Mucosa of descending colon (tissue), 3 donors: ENCODE data around the gene ZNF385B. TPM values are rescaled to one million over a fixed set of nuclear protein-coding genes. Genes with fewer than 3 reads are reported as not detected.

Source experiments
- ATAC-seq: fragments of 200-7000 bp; cut with Tn5 transposase; one replicate; pipeline ENCODE4 v1.9.1; 2020; ENCODE audit warnings: mild to moderate bottlenecking, moderate library complexity
- DNase-seq, 3 donors: peaks; one replicate each; pipeline ENCODE4 v3.0.0-alpha.2; 2020
- H3K36me3 ChIP-seq: fragments of 200-600 bp; one replicate; pipeline ENCODE4 v1.8.0; 2021; ENCODE audit warnings: low read depth, mild to moderate bottlenecking
- H3K4me1 ChIP-seq: fragments of 200-600 bp; one replicate; pipeline ENCODE4 v1.8.0; 2021; ENCODE audit warnings: low read depth, mild to moderate bottlenecking
- H3K4me3 ChIP-seq: fragments of 200-600 bp; one replicate; pipeline ENCODE4 v1.8.0; 2021; ENCODE audit warnings: mild to moderate bottlenecking
- H3K9me3 ChIP-seq: fragments of 200-600 bp; one replicate; pipeline ENCODE4 v1.8.0; 2021; ENCODE audit warnings: mild to moderate bottlenecking
- intact Hi-C, 2 donors: fragments of 100-400 bp; cut with DNase I in 1 of 2; cut with micrococcal nuclease in 1 of 2; formaldehyde crosslinking; loops; one replicate each; pipeline versions ENCODE4 v1.11.0 to v1.11.1; 2022; cut with DNase I, micrococcal nuclease
- total RNA-seq, 3 donors: library from RNA; stranded (reverse); fragmentation: NEBNext Ultra II Directional in 2 of 3; extraction: Animal tissue kit (Norgen Biotek cat#: 25700) in 2 of 3; gene quantifications; one replicate each; pipeline versions ENCODE4 v1.2.1 to v1.2.4, GENCODE V29; 2021 to 2023
- TF ChIP-seq, protein P1 (sequence below): fragments of 200-600 bp; IDR thresholded peaks from one replicate; pipeline ENCODE4 v1.8.0; 2022; ENCODE audit warnings: antibody characterized with exemption, mild to moderate bottlenecking
- donor health status: DM: no; HTN: no; CAD: no; lungs with moderate emphysema.
- donor health status: DM: no; HTN: no; CAD: no.
- donor health status: DM: no; HTN: yes; CAD: no.

ZNF385B gene
- total RNA-seq, 3 donors from 2014 or later = 1.2 to 2.2 (median 1.6) TPM

DNA sequence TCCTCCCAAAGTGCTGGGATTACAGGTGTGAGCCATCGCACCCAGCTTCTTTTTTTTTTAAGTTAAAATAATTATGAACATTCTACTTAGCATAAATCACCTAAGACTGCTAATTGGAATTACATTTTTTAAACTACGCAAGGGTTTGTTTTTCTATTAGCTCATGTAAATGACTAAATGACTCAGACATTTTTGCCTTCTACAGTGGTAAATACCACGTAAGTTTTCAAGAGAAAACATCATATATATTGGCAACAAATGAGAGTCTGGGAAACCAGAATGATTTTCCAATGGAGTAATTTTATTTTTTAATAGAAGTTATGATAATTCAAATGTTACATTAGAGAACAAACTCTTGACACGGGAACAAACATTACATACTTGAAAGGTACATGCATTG, 259.0 kb downstream of the ZNF385B start:
- Histone ChIP-seq H3K36me3 (no peaks in the 10 kb centered on the region), H3K4me3 (no peak overlapping the region), H3K9me3 (no peaks in the 10 kb centered on the region), H3K4me1 (no peaks in the 10 kb centered on the region)
- ATAC-seq = no peak
- TF ChIP-seq, protein P1, sequence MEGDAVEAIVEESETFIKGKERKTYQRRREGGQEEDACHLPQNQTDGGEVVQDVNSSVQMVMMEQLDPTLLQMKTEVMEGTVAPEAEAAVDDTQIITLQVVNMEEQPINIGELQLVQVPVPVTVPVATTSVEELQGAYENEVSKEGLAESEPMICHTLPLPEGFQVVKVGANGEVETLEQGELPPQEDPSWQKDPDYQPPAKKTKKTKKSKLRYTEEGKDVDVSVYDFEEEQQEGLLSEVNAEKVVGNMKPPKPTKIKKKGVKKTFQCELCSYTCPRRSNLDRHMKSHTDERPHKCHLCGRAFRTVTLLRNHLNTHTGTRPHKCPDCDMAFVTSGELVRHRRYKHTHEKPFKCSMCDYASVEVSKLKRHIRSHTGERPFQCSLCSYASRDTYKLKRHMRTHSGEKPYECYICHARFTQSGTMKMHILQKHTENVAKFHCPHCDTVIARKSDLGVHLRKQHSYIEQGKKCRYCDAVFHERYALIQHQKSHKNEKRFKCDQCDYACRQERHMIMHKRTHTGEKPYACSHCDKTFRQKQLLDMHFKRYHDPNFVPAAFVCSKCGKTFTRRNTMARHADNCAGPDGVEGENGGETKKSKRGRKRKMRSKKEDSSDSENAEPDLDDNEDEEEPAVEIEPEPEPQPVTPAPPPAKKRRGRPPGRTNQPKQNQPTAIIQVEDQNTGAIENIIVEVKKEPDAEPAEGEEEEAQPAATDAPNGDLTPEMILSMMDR = no peak
- DNase-seq = no peak
- intact Hi-C loops = no loop called here

DNA sequence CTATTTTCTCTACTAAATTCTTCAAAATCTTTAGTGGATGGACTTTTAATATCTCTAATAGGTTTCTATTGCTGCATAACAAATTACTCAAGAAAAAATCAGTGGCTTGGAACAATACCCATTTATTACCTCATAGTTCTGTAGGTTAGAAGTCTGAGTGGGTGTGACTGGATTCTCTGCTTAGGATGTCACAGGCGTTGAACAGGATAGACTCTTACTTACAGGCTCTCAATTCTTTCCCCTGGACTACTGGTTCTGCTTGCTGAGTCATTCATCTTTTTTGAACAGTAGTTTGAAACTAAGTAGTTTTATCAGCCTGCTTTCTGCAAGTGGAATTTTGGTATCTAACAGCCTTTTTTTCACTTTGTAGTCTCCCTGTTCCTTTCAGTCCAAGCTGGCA, 265.4 kb downstream of the ZNF385B start:
- H3K9me3 ChIP-seq = no peaks in the 10 kb centered on the region
- H3K36me3 ChIP-seq = no peaks in the 10 kb centered on the region
- no peaks in the 10 kb centered on the region for H3K4me1 ChIP-seq
- no peak overlapping the region for H3K4me3 ChIP-seq
- intact Hi-C loops = no loop called here
- no peak for ATAC-seq
- DNase-seq = no peak
- TF ChIP-seq, protein P1 = no peak

DNA sequence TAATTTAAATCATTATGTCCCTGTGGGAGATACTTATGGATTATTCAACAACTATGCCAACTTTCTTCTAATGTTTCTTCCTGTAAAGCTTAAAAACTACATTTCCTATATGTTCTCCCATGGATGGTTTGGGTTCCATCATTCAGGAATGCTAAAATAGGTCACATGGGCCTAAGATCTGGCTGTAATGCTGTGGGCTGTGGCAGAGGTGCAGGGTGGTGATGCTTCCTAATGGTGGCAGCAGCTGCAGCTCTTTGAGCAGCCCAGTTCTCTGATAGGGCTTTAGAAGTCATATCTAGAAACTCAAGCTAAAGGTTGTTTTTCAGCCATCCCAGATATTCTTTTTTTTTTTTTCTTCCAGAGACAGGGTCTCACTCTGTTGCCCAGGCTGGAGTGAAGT, 266.1 kb downstream of the ZNF385B start:
- DNase-seq = no peak
- TF ChIP-seq, protein P1 = no peak
- peak; percentile 29 for ATAC-seq
- Histone ChIP-seq H3K36me3 (no peaks in the 10 kb centered on the region), H3K4me3 (no peak overlapping the region), H3K9me3 (no peaks in the 10 kb centered on the region), H3K4me1 (no peaks in the 10 kb centered on the region)
- intact Hi-C loops = no loop called here

DNA sequence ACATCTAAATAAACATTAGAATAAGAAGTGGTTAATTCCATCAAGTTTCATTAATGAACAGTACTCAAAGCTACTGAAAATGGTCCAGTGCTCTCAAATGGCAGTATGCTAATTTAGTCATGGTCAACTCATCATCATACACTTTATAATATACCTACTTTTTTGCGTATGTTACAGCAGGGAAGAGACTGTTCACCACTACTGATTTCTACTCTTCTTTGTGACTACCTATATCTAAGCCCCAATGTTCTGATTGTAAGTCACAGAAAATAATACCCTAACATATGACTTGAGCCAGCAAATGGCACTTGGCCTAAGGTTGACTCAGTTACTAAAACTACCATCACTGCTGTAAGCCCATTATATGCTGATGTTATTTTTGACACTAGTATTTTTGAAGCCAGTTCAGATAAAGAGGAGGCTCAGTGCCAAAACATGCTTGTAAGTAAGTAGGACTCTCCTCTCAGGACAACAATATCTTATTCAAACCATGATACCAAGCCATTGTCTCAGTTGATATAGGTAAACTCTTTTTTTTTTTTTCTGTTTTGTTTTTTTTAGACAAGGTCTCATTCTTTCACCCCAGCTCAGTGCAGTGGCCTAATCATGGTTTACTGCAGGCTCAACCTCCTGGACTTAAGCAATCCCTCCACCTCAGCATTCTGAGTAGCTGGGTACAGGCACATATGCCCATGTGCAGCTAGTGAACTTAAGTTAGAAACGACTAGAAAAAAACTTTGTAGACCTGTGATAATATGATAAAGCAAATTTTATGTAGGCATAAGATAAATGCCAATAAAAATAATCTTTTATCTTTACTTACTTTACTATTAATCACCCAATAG, 266.9 kb downstream of the ZNF385B start:
- TF ChIP-seq, protein P1 = no peak
- DNase-seq = no peak
- intact Hi-C loops = no loop called here

DNA sequence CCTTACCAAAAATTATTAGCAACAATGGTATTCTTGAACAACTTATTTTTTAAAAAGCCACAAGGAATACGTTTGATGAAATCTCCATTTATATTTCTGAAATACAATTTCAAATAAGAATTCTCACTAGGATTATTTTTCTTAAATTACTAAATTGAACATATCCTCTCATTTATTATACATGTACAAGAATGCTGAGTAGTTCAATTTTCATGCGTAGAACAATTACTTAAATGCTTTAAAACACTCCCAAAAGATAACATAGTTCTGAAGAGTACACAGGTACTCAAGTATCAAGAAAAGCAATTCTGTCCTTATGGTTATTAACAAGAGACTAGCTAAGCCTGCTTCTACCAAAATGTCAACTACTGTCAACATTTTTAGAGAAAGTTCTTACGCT, 268.1 kb downstream of the ZNF385B start:
- TF ChIP-seq, protein P1 = no peak
- DNase-seq (no peak), ATAC-seq (no peak)

More for the DNA sequence above, 266.9 kb downstream of the ZNF385B start:
- H3K36me3 ChIP-seq = no peaks in the 10 kb centered on the region
- H3K9me3 ChIP-seq = no peaks in the 10 kb centered on the region
- H3K4me3 ChIP-seq = no peak overlapping the region
- H3K4me1 ChIP-seq = no peaks in the 10 kb centered on the region
- ATAC-seq = no peak

More for the DNA sequence above, 268.1 kb downstream of the ZNF385B start:
- intact Hi-C loops = no loop called here
- Histone ChIP-seq H3K4me3 (no peak overlapping the region), H3K4me1 (no peaks in the 10 kb centered on the region), H3K9me3 (no peaks in the 10 kb centered on the region), H3K36me3 (no peaks in the 10 kb centered on the region)
